Stimulated activated CD4-positive, alpha-beta T cell treated with anti-CD3 and anti-CD28 coated beads, Interleukin-1b, Interleukin-23, amount 100 ng/mL, for 1 hour (primary cell): ENCODE data around the gene CCDC6.
"Not testable (repeated sequence)": the region's sequence is repeated elsewhere in the genome, so short reads cannot be mapped to it uniquely, and the experiment has no call there.

Source experiments
- DNase-seq, 2 donors: peaks; one replicate each; pipeline ENCODE4 v3.0.0-alpha.2; 2020; ENCODE audit warnings: low read depth in 2 of 2

Gene CCDC6

GRCh38 chr10:59757966-59758365, 148.4 kb downstream of the CCDC6 start:
- no peak for DNase-seq

GRCh38 chr10:59754951-59755350, 151.4 kb downstream of the CCDC6 start:
- no peak for DNase-seq

- DNase-seq = no peak
Observed at GRCh38 chr10:59753267-59753666, 153.1 kb downstream of the CCDC6 start, which contains the start of gene MRLN. Gene MRLN (minus strand): TSS chr10:59753455.

DNA sequence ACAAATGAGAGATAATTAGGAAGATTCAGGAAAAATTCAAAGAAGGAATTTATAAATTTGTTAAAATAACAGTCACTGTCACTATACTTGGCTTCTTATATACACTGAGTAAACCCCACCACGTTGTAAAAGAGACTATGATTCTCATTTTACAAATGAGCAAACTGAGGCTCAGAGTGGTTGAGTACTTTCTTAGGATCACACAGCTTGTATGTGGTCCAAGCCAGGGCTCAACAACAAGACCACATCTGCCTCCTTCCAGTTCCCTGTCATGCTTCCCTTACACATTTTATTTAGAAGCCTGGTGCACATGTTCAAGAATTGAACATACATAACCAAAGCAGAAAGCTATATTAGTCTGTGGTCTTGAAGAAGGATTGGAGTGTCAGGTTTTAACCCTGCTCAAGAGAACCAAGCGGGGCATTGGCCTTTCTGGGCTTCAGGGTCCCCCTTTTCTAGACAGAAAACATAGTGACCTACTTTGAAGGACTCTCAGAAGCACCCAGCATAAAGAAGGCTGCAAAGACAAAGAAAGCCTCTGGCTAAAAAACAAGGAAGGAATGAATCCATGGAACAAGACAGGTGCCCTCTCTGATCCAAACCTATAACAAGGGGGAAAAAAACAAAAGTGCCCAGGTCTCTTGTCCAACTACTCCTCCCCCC, 153.9 kb downstream of the CCDC6 start:
- no peak for DNase-seq

DNA sequence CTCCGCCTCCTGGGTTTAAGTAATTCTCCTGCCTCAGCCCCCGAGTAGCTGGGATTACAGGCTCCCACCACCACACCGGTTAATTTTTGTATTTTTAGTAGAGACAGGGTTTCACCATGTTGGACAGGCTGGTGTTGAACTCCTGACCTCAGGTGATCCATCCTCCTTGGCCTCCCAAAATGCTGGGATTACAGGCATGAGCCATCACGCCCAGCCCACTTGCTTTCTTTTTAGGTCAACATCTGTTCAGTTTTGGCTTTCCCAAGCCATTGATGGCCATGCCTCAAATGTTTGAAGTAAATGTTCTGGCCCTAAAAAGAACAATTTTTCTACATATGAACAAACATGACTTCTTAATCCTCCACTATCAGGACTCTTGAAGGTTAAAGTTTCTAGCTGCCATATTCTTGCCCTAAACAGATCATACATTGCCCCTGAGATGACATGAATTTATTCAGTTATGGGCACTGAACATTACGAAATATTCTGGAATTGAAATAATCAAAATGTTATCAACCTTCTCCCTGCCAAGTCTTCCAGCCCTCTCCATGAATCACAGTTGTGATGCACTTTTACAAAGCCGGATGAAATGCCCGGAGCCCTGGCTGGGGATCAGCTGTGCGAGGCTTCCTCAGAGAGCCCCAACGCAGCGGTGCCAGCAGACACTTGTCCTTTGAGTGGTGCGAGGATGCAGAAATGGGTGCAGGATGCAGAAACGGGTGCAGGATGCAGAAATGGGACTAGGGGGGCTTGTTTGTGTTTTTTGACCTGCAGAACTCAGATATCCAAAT, 156.0 kb downstream of the CCDC6 start:
- DNase-seq = no peak

DNA sequence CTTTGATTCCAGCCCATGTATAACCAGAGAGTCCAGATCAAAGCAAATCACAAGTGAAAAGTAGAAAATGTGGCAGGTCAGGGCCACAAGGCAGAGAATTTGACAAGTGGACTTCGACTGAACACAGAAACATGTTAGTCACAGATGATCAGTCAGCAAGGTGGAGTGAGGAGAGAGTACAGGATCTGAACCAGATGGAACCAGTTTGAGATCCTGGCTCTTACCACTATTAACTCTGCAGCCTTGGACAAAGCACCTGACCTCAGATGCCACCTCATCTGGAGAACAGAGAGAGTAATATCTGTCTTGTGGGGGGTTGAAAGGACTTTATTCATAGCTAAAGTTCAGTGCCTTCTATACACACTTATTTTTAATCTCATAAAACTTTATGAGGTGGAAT, 157.5 kb downstream of the CCDC6 start:
- DNase-seq = no peak

GRCh38 chr10:59745163-59745650, 161.1 kb downstream of the CCDC6 start:
- no peak for DNase-seq

GRCh38 chr10:59744762-59745161, 161.6 kb downstream of the CCDC6 start:
- DNase-seq = not testable (repeated sequence)

- DNase-seq = not testable (repeated sequence)
Observed at GRCh38 chr10:59744156-59744555, 162.2 kb downstream of the CCDC6 start.

GRCh38 chr10:59741583-59741982, 164.8 kb downstream of the CCDC6 start:
- no peak for DNase-seq

DNA sequence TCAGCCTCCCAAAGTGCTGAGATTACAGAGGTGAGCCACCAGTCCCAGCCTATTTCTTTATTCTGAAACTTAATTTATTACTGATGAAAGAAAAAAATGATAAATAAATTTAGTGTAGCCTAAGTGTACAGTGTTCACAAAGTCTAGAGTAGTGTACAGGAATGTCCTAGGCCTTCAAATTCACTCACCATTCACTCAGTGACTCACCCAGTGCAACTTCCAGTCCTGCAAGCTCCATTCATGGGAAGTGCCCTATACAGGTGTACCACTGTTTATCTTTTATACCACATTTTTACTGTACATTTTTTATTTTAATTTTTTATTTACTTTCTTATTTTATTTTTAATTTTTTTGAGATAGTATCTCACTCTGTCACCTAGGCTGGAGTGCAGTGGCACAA, 165.3 kb downstream of the CCDC6 start:
- DNase-seq = no peak
